HG02759 (cell line): ENCODE data around the gene DOK5.

Experiments
- ATAC-seq: cut with Tn5 transposase; IDR thresholded peaks from one replicate; pipeline ENCODE4 v1.9.1; 2021; ENCODE audit warnings: mild to moderate bottlenecking, moderate library complexity; ENCODE audit not compliant: unreplicated experiment

The DOK5 gene

DNA sequence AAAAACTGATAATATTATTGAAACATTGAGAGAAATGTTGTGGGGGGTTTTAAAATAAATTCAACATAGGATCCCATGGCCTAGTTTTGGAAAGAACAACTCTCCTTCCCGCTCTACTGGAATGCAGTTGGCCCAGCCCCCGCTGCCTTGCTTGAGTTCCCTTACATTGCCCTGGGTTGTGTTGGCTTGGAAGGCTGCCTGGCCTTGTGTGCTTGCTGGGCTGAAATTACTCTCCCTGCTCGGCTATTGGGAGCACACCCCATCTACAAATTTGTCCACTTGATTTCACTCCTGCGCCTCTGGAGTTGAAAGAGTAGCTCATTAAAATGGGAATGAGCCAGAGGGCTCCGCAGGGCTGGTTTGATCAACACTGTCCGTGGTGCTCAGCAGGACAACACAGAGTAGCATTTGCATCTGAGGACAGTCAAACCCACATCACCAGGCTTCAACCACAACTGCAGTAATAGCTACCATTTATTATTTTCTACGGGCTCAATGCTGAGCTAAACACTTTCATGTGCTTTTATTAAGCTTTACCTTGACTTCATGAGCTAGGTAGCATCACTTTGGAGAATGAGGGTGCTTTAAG lies 35.2 kb downstream of the DOK5 start:
- ATAC-seq, result no peak

DNA sequence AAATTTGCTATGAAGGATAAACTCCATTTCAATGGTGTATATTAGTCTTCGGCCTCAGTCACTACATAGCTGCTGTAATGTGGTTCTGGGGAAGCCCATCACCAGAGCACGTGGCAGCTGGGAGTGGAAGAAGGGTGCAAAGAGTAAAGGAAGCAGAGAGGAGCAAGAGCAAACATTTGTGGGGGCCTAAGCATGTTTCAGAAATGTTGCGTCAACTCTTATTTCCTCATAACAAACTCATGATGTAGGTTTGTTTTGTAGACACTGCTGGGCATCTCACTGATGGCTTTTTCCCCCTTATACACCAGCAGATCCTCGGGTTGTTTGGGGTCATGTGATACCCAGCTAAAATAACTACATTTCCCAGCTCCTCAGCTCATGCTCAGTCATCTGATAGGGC lies 37.3 kb downstream of the DOK5 start:
- ATAC-seq, result no peak

DNA sequence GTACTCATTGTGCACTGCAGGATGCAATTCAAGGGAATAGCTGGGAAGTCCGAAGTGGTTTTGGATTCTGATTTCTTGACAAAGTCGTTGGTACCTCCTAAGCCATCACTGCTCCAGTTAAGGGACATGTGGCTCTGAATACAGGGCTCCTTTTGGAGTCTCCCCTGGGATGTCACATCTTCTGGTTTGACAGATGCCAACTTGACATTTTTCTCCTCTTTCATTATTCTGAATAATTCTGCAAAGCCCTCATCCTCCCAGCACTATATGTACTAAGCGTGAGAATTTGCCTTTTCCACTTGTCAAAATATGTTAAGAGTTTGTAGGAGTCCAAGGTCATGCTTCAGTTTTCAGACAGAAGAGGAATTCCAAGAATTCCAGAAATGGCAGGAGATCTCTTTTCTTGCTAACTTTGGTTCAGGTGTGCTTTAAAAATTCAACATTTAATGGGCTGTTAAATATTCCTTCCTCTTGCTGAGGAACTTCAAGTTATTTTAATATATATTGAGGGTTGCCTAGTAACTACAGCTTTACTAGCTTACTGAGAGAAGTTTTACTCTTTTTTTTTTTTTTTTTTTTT lies 38.7 kb downstream of the DOK5 start:
- no peak for ATAC-seq

DNA sequence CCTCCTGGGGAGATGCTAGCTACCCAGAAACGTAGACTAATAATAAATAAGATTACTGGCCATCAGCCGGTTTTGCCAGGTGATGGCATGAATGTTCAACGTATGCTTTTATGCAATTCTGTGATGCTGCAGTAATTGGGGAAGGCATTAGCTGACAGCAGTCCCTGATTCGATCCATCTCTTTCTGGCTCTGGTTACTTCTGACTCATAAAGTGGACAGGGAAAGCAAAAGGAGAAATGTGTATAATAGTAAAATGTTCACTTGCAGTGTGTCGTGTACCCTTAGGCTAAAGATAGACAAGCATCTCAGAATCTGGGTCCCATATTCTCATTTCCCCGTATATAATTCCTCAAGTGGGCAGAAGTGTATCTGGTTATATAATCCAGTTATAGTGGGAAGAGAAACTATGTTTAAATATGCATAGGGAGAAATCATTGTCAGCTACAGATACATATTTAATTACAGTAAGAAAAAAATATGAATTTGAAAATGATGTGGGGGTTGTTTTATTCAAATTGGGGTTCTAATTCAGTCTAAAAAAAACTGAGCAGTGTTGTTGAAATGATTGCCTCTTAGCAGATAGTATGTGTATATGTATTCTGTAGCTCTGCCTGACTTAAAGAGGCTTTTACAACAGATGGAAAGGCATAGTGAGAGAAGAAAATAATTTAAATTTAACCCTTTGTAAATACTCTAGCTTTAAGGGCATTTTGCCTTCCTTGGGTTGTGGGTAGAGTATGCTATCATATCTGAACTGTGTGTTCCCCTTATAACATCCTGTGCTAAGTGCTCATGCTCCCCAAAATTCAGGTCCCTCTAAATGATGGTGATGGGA lies 40.6 kb downstream of the DOK5 start:
- ATAC-seq, result no peak

DNA sequence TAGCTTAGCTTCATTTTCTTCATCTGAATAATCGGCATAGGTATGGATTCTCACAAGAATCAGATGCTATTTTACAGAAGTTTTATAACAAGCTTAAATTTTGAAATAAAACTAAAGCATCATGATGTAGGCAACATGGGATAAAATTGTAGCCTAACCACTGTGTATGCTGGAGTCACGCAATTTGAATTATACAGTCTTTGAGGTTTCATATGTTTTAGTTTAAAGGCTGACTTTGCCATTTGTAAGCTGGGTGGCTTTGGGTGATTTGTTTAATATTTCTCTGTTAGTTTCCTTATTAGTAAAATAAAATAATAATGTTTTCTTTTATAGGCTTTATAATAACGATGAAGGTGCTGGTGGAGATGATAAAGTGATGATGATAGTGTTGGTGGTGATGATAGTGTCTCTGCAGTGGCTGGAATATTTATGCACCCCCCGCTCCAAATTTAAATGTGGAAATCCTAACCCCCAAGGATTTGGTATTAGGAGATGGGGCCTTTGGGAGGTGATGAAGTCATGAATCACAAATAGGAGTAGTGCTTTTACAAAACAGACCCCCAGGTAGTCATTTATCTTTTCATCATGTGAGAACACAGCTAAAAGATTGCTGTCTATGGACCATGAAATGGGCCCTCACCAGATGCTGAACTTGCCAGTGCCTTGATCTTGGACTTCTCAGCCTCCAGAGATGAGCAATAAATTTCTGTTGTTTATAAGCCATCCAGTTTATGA lies 42.0 kb downstream of the DOK5 start:
- no peak for ATAC-seq

DNA sequence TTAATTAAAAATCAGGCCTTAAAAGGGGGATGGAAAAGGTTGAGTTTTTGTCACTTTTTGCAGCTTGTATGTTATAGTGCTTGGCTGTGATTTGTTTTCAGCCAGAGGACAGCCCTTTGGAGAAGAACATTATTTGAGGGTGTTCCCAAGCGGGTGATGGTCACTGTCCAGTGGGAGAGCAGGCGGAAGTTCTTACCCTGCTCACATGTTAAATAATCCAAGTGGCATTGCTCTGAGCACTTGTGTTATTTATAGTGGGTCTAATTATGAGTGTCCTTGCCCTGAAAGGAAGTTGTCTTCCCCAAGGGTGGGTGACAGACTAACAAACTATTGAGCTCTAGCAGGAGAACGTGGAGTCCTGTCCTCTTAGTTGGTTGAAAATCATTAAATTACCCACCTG lies 49.5 kb downstream of the DOK5 start:
- no peak for ATAC-seq

DNA sequence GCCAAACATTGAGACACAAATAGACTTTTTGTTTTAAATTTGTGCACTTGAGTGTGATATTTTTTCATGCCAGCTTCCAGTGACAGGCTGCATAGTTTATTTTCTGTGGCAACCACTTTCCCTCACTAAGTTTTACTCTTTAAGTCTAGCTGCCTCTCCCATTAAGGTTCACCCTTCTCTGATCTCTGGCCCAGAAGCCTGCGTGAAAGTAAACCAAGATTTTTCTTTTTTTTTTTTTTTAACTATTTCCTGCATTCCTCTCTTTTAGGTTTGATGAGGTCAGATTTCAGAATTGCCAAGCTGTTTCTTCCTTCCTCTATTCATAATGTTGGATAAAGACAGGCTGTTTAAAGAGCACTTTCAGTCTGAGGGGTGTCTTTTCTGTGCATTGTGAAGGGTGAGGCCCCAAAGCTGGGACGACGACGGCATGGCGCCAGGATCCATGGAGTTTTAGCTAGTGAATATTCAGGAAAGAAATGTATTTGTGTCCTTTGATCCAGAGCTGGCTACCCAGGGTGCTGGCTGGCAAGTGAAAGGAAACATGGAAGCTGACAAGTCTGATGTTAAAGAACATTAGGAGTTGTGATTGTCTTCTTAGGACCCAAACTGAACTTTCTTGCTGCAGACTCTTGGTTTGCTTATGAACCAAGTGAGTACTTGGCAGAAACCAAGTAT lies 50.7 kb downstream of the DOK5 start:
- no peak for ATAC-seq

DNA sequence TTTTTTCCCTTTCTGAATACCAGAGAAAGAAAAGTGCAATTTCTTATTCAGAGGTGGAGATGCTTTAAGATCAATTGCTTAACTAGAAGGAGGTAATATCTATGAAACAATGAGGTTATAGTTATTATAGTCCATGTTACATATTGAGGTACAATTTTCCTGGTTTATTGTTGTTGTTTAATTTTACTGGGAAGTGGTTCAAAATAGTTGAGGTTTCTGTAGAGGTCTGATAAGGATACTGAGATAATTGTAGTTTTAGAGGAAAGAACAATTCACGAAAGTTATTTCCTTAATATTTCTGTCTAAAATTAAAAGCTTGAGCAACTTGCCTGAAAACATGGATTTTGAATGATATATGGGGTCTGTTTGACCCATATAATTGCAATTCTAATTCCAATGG lies 51.4 kb downstream of the DOK5 start:
- ATAC-seq, result no peak

DNA sequence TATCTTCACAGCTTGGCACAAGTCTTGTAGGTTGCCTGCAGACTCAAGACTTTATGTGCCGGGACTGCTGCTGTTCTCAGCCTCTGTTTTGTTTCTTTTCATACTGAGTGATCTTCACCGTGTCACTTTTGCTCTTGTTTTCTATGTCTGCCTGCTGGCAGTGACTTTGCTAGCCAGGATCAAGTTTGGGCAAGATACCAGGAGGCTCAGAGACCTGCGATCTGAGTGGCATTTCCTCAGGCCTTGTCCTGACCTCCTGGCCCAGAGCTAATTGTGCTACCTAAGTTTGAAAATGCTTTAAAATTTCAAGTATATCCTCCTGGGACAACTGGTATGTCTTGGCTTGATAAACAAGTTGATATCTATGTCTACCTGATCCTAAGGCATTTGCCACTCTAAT lies 57.2 kb downstream of the DOK5 start:
- ATAC-seq, result no peak

DNA sequence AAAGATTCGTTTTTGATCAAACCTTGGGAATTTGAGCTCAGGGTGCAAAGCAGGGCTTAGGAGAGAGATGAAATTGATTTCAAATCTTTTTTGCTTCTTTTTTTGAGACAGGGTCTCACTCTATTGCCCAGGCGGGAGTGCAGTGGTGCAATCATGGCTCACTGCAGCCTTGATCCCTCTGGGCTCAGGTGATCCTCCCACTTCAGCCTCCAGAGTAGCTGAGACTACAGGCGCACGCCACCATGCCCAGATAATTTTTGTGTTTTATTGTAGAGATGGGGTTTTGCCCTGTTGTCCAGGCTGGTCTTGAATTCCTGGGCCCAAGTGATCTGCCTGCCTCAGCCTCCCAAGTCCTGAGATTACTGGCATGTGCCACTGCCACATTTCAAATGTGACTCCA lies 58.7 kb downstream of the DOK5 start:
- no peak for ATAC-seq

DNA sequence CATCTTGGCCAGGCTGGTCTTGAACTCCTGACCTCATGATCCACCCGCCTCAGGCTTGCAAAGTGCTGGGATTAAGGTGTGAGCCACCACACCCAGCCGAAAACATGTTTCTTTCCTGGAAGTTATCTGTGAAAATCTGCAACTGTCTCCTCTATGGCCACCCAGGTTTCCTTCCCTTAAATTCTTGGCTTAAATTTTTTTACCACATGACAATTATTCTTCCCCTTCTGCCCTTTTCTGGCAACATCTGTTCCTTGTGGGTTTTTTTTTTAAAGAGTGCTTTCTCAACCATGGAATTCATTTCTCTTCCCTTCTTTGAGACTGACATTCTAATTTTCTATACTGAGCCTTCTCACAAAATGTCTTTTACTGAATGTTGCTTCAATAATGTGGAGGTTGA lies 59.6 kb downstream of the DOK5 start:
- no peak for ATAC-seq

DNA sequence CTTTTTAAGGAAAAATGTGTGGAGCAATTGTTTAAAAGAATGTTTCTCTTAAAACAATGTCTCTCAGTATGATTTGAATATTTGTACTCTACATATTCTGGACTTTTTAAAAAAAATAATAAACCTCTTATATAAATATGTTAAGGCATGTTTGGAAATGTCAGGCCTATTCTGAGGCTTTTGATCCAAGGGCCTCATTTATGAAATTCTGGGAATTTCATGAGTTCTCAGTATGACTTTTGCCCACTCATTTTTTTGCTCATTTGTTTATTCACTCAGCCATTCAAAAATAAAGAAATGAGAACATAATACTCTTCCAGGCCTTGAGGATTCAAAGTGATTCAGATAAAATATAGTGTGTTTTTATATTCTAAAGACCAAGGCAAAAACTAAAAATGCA lies 60.4 kb downstream of the DOK5 start:
- ATAC-seq, result no peak

DNA sequence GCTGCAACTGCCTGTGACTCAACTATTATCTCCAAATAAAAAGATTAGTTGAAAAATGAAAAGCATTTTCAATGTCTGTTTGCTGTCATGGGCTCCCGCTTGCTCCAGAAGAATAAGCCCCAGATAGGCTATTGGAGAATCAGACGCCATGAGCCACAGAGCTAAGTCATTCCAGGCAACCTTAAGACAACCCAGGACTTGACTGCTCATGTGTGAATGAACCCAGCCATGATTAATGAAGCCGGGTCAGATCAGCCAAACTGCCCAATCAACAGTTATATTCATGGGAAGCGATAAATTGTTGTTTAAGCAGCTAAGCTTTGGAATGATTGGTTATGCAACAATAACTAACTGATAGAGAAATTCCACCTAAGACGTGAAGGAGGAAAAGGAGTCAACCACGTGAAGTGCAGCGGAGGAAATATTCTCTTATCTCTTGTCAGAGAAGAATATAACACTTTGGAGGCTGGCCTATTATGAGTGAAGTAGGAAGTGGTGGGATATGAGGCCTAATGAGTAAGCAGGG lies 64.2 kb downstream of the DOK5 start:
- ATAC-seq, result no peak

DNA sequence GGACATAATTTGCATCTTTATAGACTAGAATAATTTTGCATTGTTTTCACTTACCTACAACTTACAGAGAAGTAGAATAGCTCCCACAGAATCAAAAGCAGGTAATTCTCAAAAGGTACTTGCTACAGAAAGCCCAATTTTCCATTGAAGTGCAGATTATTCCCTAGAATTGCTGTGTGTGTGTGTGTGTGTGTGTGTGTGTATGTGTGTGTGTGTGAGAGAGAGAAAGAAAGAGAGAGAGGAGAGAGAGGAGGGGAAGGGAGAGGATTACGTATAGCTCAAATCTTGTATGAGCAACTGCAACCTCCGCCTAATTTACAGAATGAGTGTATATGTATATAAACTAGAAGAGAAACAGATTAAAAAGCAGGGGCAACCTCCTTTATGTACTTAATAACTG lies 68.0 kb downstream of the DOK5 start:
- no peak for ATAC-seq

DNA sequence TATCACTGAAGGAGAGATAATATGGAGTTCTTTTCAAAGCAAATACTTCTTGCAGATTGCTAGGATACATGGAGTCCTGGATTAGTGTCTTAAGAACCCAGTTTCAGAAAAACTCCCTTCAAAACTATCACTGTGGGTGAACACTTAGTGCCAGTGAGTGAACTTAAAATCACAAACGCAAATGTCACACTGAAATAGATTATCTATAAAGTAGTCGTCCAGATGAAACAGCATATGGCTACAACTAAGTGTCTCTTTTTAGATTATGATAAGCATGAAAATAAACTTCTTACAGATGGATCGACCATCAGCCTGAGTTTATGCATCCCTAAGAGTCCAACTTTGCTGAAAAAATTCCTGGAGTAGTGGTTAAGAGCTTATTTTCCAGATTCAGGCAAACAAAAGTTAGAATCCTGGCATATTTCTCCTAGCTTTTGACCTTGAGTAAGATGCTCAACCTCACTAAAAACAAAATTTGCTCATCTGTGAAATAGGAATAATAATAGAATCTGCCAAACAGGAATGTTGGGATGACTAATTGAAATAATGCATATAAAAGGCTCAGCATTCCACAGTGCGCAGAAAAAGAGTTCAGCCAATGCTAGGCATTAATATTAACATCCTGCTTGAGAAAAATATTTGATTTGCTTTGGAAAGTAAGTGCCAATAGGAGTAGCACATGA lies 70.4 kb downstream of the DOK5 start:
- no peak for ATAC-seq

DNA sequence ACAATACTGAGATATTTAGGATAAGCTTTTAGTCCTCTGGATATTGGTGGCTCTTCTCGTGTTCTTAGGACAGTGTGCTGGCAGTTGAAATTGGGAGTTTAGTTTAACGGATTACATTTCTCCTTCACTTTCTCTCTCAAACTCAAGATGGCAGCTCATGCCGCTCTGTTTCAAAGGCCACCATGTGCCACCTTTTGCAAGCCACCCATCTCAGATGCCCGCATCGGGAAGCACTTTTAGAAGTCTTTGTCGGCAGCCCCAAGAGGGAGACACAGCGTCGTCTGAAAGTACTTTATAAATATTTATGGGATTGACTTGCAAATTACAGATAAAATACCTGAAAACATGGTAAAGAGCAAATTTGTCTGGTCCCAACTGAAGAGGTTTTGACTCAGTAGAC lies 73.5 kb downstream of the DOK5 start:
- ATAC-seq, result no peak

DNA sequence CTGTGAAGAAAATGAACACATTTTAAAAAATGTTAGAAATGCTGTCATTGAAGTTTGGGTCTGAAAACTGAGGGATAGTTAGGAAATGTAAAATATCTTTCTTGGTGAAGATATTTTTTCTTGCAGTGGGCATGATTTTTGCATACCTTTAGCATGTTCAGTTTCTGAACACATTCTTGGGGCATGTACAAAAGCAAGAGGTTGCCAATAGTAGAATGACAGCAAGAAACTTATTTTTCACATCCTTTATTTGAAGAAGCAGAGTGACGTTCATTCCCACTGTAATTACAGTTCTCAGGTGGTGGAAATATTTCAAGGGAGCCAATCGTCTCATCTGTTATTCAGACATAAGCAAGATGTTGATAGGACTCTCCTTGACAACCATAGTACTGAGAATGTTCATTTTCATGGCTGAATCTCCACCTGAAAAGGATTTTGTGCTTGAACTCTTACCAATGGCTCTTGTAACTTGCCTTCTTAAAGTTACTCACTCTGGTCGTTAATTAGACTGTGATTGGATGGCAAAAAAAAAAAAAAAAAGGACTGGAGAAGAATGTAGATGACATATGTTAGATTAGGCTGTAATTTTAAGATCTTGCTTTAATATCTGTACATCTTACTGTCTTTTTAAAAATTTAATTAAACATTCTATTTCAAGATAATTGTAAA lies 74.4 kb downstream of the DOK5 start:
- no peak for ATAC-seq

DNA sequence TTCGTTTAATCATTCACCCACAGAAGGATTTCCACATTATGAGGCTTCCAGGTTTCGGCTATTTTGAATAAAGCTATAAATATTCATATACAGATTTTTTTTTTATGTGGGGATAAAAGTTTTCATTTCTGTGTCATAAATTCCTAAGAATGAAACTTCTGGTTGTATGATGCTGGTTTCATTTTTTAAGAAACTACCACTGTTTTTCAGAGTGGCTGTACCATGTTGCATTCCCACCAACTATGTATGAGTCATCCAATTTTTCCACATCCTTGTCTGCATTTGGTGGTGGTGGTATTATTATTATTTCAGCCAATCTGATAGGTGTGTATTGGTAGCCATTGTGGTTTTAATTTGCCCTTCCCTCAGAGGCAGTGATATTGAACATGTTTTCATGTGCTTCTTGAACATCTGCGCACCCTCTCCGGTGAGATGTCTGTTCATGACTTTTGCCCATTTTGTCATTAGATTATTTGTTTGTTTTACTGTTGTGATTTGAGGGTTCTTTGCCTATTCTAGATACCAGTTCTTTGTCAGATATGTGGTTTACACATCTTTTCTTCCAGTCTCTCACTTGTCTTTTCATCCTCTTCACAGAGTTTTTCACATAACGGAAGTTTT lies 75.5 kb downstream of the DOK5 start:
- ATAC-seq, result no peak

DNA sequence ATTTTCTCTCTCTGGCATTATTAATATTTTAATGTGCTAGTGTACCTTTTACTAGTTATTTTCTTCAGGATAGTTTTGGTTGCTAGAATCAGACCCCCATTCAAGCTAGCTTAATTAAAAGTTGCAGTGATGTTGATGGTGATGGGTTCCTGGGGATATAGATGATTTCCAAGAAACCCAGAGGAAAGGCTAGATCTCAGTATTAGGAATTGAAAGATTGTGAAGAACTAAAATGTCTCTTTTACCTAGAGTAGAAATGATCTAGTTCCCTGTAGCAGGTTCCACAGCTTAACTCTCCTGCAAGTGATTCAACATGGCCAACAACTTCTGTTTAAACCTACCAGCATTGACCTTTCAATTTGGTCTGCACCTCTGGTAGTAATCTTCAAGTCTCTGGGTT lies 78.6 kb downstream of the DOK5 start:
- ATAC-seq, result no peak
